Thyroid gland (tissue), 4 donors: ENCODE data around the gene IRAG1. TPM values are rescaled to one million over a fixed set of nuclear protein-coding genes. Genes with fewer than 3 reads are reported as not detected.

Experiments used
- DNase-seq, 2 donors: peaks; one replicate each; pipeline ENCODE4 v3.0.0-alpha.2; 2019
- H3K27ac ChIP-seq, 3 donors: fragments of 200-600 bp; sonication (generic); 1 replicate in 2 of 3; 2 replicates in 1 of 3; pipeline ENCODE4 v1.5.1; 2016 to 2019; ENCODE audit warnings: mild to moderate bottlenecking in 1 of 3, moderate library complexity in 1 of 3
- H3K27me3 ChIP-seq: fragments of 200-600 bp; sonication (generic); one replicate; pipeline ENCODE4 v1.5.1; 2019
- H3K36me3 ChIP-seq, 2 donors: fragments of 200-600 bp; sonication (generic); one replicate each; pipeline ENCODE4 v1.5.1; 2016 to 2019
- H3K4me1 ChIP-seq, 2 donors: fragments of 200-600 bp; sonication (generic); one replicate each; pipeline ENCODE4 v1.5.1; 2017 to 2019
- H3K4me3 ChIP-seq, 3 donors: fragments of 200-600 bp; sonication (generic); replicated peaks in 1 of 3; 1 replicate in 2 of 3; 2 replicates in 1 of 3; pipeline ENCODE4 v1.5.1; 2016; ENCODE audit warnings: mild to moderate bottlenecking in 1 of 3
- H3K9me3 ChIP-seq: fragments of 200-600 bp; sonication (generic); one replicate; pipeline ENCODE4 v1.5.1; 2017
- POLR2A ChIP-seq, 2 donors: fragments of 450-650 bp; IDR thresholded peaks; one replicate each; pipeline ENCODE4 v1.6.1; 2017; ENCODE audit warnings: antibody characterized with exemption in 2 of 2, mild to moderate bottlenecking in 2 of 2, moderate library complexity in 1 of 2
- WGBS, 2 donors: methylation state at CpG; one replicate each; pipeline ENCODE4 v1.1.5; 2017; 5-methylcytosine and 5-hydroxymethylcytosine counted together
- intact Hi-C: fragments of 100-400 bp; cut with DNase I; formaldehyde crosslinking; loops from one replicate; pipeline ENCODE4 v1.15.1; 2023
- total RNA-seq, 4 donors: library from RNA; depleted of rRNA; stranded (reverse); fragments of >200 nt; gene quantifications; one replicate each; pipeline ENCODE4 v1.2.3, GENCODE V29; 2016
- TF ChIP-seq, protein P1 (sequence below), 6 experiments: fragments of 200-600 bp in 3 of 6; fragments of 450-650 bp in 3 of 6; sonication (generic) in 3 of 6; IDR thresholded peaks; one replicate each; pipeline ENCODE4 v1.5.1; 2016 to 2019; ENCODE audit warnings: antibody characterized with exemption in 6 of 6, mild to moderate bottlenecking in 2 of 6, inconsistent platforms in 1 of 6, moderate library complexity in 1 of 6

The IRAG1 gene
- total RNA-seq, 4 donors from 2014 or later = 3.2 to 14.4 (median 5.8) TPM

DNA sequence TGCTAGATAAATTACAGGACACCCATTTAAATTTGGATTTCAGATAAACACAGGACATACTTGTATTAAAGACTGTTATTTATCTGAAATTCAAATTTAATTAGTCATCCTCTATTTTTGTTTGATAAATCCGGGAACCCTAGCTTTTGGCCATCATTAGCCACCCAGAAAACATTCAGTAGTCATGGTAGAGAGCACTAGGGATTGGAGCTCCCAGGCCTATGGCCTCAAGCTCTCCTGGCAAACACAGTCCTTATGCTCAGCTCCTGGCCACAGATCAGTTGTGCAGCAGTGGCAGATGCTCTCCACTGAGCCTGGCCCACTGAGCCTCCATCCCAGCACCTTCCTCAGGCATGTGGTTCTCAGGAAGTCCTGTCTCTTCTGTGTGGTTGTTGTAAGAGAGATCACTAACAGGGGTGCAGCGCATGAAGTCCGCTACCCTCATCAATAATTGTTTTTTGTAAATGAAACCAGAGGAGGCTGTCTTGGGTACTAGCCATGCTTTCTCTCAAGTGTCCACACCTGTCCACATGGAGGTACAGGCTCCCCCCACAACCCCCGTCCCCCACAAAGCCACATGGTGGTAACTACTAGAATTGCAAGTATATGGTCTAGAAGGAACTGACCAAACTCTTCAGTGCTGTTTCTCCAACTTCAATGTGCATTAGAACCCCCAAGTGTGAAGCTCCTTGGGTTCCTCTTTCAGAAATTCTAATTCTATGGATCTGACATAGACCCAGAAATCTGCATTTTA, 1.1 kb upstream of the IRAG1 start:
- Histone ChIP-seq H3K27me3 (no peaks in the 10 kb centered on the region), H3K27ac (peak overlapping the region in 1 of 3 donors; percentile 56), H3K4me1 (no peaks in the 10 kb centered on the region), H3K4me3 (no peak overlapping the region), H3K9me3 (no peaks in the 10 kb centered on the region), H3K36me3 (no peaks in the 10 kb centered on the region)
- 85% methylated on average over 4 of the region's 4 CpGs for WGBS, 2 donors
- intact Hi-C loops = loop anchor here (10.0 kb wide), 1 partner anchor 60 kb away; no protein-coding TSS in a partner anchor
- TF ChIP-seq, protein P1, sequence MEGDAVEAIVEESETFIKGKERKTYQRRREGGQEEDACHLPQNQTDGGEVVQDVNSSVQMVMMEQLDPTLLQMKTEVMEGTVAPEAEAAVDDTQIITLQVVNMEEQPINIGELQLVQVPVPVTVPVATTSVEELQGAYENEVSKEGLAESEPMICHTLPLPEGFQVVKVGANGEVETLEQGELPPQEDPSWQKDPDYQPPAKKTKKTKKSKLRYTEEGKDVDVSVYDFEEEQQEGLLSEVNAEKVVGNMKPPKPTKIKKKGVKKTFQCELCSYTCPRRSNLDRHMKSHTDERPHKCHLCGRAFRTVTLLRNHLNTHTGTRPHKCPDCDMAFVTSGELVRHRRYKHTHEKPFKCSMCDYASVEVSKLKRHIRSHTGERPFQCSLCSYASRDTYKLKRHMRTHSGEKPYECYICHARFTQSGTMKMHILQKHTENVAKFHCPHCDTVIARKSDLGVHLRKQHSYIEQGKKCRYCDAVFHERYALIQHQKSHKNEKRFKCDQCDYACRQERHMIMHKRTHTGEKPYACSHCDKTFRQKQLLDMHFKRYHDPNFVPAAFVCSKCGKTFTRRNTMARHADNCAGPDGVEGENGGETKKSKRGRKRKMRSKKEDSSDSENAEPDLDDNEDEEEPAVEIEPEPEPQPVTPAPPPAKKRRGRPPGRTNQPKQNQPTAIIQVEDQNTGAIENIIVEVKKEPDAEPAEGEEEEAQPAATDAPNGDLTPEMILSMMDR (IDR thresholded peaks at IDR 0.05) = no peak
- no peak for TF ChIP-seq POLR2A (IDR thresholded peaks at IDR 0.05)
- DNase-seq = no peak

GRCh38 chr11:10692531-10693115, 932 bp downstream of the IRAG1 start:
- no peak for DNase-seq
- Histone ChIP-seq H3K27ac (peak overlapping the region in 2 of 3 donors; percentile 19 to 56), H3K4me1 (no peaks in the 10 kb centered on the region), H3K36me3 (no peaks in the 10 kb centered on the region), H3K27me3 (no peaks in the 10 kb centered on the region), H3K9me3 (no peaks in the 10 kb centered on the region), H3K4me3 (peak overlapping the region in 1 of 3 donors; percentile 2)
- 62 to 69% methylated on average over 7 of the region's 7 CpGs for WGBS, 2 donors
- TF ChIP-seq, protein P1 (IDR thresholded peaks at IDR 0.05) = no peak
- no peak for TF ChIP-seq POLR2A (IDR thresholded peaks at IDR 0.05)
- intact Hi-C loops = loop anchor here (10.0 kb wide), 1 partner anchor 58 kb away; no protein-coding TSS in a partner anchor

DNA sequence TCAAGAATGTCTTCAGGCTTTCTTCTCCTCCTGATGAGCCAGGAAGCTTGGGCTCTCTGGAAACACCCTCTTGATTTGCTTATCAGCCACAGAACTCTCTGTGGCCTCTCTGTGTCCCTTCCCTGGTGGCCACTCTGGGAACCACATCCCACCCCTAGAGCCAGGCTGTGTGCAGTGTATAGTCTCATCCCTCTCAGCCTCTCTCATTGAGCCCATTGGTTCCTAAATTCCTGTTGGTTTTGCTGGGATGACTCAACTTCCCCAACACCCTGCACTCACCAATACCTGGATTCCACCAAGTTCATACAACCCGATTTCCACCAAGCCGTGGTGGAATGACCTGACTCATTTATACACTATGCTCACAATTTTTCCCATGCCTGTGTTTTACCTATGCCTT, 5.2 kb downstream of the IRAG1 start:
- no peak for DNase-seq
- no peak overlapping the region for H3K4me3 ChIP-seq

GRCh38 chr11:10686311-10686710, 7.2 kb downstream of the IRAG1 start:
- intact Hi-C loops = no loop called here
- Histone ChIP-seq H3K4me1 (no peaks in the 10 kb centered on the region), H3K9me3 (no peaks in the 10 kb centered on the region), H3K4me3 (no peak overlapping the region), H3K27me3 (no peaks in the 10 kb centered on the region), H3K27ac (no peak overlapping the region), H3K36me3 (no peaks in the 10 kb centered on the region)
- 61 to 65% methylated on average over 1 of the region's 1 CpG for WGBS, 2 donors
- TF ChIP-seq, protein P1 (IDR thresholded peaks at IDR 0.05) = no peak
- TF ChIP-seq POLR2A (IDR thresholded peaks at IDR 0.05) = no peak
- no peak for DNase-seq

More for the DNA sequence above, 5.2 kb downstream of the IRAG1 start:
- Histone ChIP-seq H3K27me3 (no peaks in the 10 kb centered on the region), H3K9me3 (no peaks in the 10 kb centered on the region), H3K4me1 (no peaks in the 10 kb centered on the region), H3K27ac (no peak overlapping the region), H3K36me3 (no peaks in the 10 kb centered on the region)
- WGBS, 2 donors = 95 to 97% methylated on average over 2 of the region's 2 CpGs
- intact Hi-C loops = no loop called here
- TF ChIP-seq, protein P1 (IDR thresholded peaks at IDR 0.05) = peak in 1 of 6 experiments; percentile 20
- TF ChIP-seq POLR2A (IDR thresholded peaks at IDR 0.05) = no peak

DNA sequence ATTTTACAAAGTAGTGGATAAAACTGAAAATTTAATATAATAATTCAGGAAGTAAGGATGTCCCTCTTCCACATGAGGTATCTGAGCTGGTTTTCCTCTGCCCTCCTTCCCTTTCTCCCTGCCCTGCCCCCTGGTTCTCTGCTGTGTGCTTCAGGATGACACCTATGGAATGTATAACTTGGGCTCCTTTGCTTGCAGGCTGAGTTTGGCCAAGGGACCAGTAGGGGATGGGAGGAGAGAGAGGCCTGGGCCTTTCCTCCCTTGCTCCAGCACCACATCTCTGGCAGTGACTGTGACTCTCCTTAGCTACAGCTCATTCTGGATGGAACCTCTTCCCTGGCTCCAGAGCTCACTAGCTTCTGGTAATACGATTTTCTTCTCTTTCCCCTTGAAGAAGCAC, 10.1 kb downstream of the IRAG1 start:
- no peaks in the 10 kb centered on the region for H3K9me3 ChIP-seq
- no peak overlapping the region for H3K4me3 ChIP-seq

More for the DNA sequence above, 10.1 kb downstream of the IRAG1 start:
- Histone ChIP-seq H3K27me3 (no peaks in the 10 kb centered on the region), H3K27ac (no peak overlapping the region), H3K36me3 (no peaks in the 10 kb centered on the region), H3K4me1 (no peaks in the 10 kb centered on the region)
- no peak for DNase-seq
- WGBS, 2 donors = 68 to 77% methylated on average over 1 of the region's 1 CpG
- TF ChIP-seq POLR2A (IDR thresholded peaks at IDR 0.05) = no peak
- TF ChIP-seq, protein P1 (IDR thresholded peaks at IDR 0.05) = no peak
- intact Hi-C loops = no loop called here
